Parathyroid adenoma (tissue), 2 donors: ENCODE measurements around the gene PTH1R.

Experiments
- H2AFZ ChIP-seq: fragments of 300-600 bp; sonication (generic); one replicate; pipeline ENCODE4 v1.7.0; 2017; ENCODE audit warnings: antibody characterized with exemption, mild to moderate bottlenecking
- H3K27ac ChIP-seq: fragments of 300-600 bp; sonication (generic); one replicate; pipeline ENCODE4 v1.7.0; 2017
- H3K27me3 ChIP-seq: fragments of 300-600 bp; sonication (generic); one replicate; pipeline ENCODE4 v1.7.0; 2017; ENCODE audit warnings: low read length; ENCODE audit not compliant: control insufficient read depth, insufficient read depth
- H3K36me3 ChIP-seq: fragments of 300-600 bp; sonication (generic); one replicate; pipeline ENCODE4 v1.7.0; 2017; ENCODE audit warnings: low read length; ENCODE audit not compliant: control insufficient read depth, insufficient read depth
- H3K4me1 ChIP-seq: fragments of 300-600 bp; sonication (generic); one replicate; pipeline ENCODE4 v1.7.0; 2017; ENCODE audit warnings: control low read depth
- H3K4me2 ChIP-seq: fragments of 300-600 bp; sonication (generic); one replicate; pipeline ENCODE4 v1.7.0; 2017; ENCODE audit warnings: low read length
- H3K4me3 ChIP-seq: fragments of 300-600 bp; sonication (generic); one replicate; pipeline ENCODE4 v1.7.0; 2017; ENCODE audit warnings: low read depth, low read length
- H3K79me2 ChIP-seq: fragments of 300-600 bp; sonication (generic); one replicate; pipeline ENCODE4 v1.7.0; 2017; ENCODE audit warnings: control low read depth
- H3K9ac ChIP-seq: fragments of 300-600 bp; sonication (generic); one replicate; pipeline ENCODE4 v1.7.0; 2017; ENCODE audit warnings: mild to moderate bottlenecking
- H3K9me3 ChIP-seq: fragments of 300-600 bp; sonication (generic); one replicate; pipeline ENCODE4 v1.7.0; 2017; ENCODE audit warnings: low read length; ENCODE audit not compliant: control insufficient read depth
- TF ChIP-seq, protein P1 (sequence below): fragments of 300-600 bp; sonication (generic); IDR thresholded peaks from one replicate; pipeline ENCODE4 v1.7.0; 2017; ENCODE audit warnings: antibody characterized with exemption, mild to moderate bottlenecking
- donor health status: primary hyperparathyroidism.

Gene PTH1R

GRCh38 chr3:46942076-46942475 lies 64.6 kb downstream of the PTH1R start:
- no peak overlapping the region for H3K9ac ChIP-seq

DNA sequence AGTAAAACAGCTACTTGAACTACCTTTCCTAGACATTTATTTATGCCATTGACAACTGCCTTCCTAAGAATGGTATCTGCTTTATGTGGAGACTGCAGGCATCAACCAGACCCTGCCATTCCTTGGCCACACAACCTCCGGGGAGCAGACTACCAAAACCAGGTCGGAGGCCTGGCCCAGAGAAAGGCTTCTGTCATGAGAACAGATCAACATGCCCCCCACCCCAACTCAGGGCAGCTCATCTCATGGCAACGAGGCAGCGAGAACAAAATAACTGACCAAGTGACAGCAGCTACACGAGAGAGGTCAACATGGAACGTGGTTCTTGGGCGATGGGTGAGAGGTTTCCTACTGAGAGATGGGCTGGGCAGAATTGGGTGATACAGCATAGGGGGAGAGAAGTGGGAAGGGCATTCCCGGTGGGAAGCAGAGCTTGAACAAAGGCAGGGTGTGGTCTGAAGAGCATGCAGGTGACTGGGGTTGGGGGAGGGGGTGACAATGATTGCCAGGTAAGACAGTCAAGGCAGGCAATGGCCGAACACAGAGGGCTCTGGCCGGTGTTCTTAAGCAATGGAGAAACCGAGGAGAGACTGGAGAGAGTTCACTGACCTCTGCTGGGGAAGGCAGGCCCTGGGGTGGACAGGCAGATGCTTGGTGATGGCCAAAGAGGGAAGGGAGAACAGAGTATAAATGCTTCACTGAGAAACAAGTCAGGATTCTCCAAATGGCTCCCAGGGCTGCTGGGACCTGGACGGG lies 65.1 kb downstream of the PTH1R start:
- H2AFZ ChIP-seq: no peak overlapping the region

More at GRCh38 chr3:46942076-46942475, 64.6 kb downstream of the PTH1R start:
- Histone ChIP-seq H3K27ac (no peak overlapping the region), H3K27me3 (no peaks in the 10 kb centered on the region), H3K4me2 (no peak overlapping the region), H3K4me3 (no peak overlapping the region), H3K4me1 (peaks cover 74% of the 10 kb centered on the region), H2AFZ (no peak overlapping the region), H3K79me2 (peaks cover 42% of the 10 kb centered on the region), H3K9me3 (no peaks in the 10 kb centered on the region), H3K36me3 (no peaks in the 10 kb centered on the region)
- TF ChIP-seq, protein P1, sequence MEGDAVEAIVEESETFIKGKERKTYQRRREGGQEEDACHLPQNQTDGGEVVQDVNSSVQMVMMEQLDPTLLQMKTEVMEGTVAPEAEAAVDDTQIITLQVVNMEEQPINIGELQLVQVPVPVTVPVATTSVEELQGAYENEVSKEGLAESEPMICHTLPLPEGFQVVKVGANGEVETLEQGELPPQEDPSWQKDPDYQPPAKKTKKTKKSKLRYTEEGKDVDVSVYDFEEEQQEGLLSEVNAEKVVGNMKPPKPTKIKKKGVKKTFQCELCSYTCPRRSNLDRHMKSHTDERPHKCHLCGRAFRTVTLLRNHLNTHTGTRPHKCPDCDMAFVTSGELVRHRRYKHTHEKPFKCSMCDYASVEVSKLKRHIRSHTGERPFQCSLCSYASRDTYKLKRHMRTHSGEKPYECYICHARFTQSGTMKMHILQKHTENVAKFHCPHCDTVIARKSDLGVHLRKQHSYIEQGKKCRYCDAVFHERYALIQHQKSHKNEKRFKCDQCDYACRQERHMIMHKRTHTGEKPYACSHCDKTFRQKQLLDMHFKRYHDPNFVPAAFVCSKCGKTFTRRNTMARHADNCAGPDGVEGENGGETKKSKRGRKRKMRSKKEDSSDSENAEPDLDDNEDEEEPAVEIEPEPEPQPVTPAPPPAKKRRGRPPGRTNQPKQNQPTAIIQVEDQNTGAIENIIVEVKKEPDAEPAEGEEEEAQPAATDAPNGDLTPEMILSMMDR: no peak

GRCh38 chr3:46943237-46944187 lies 66.0 kb downstream of the PTH1R start:
- Histone ChIP-seq H3K79me2 (peaks cover 42% of the 10 kb centered on the region), H2AFZ (no peak overlapping the region), H3K36me3 (no peaks in the 10 kb centered on the region), H3K4me1 (peaks cover 80% of the 10 kb centered on the region), H3K9me3 (no peaks in the 10 kb centered on the region), H3K9ac (no peak overlapping the region), H3K27me3 (no peaks in the 10 kb centered on the region), H3K4me2 (peak overlapping the region; percentile 47), H3K27ac (peak overlapping the region; percentile 78), H3K4me3 (no peak overlapping the region)
- TF ChIP-seq, protein P1: no peak

More for the DNA sequence above, 65.1 kb downstream of the PTH1R start:
- no peaks in the 10 kb centered on the region for H3K36me3 ChIP-seq
- H3K4me1 ChIP-seq: peaks cover 79% of the 10 kb centered on the region
- TF ChIP-seq, protein P1: no peak
- H3K79me2 ChIP-seq: peaks cover 42% of the 10 kb centered on the region
- H3K4me3 ChIP-seq: no peak overlapping the region
- H3K27me3 ChIP-seq: no peaks in the 10 kb centered on the region
- no peaks in the 10 kb centered on the region for H3K9me3 ChIP-seq
- H3K9ac ChIP-seq: no peak overlapping the region
- H3K4me2 ChIP-seq: no peak overlapping the region
- peak overlapping the region; percentile 78 for H3K27ac ChIP-seq

- H3K4me2 ChIP-seq: no peak overlapping the region
- peaks cover 42% of the 10 kb centered on the region for H3K79me2 ChIP-seq
- H3K27ac ChIP-seq: peak overlapping the region; percentile 97
- no peaks in the 10 kb centered on the region for H3K27me3 ChIP-seq
- H3K4me3 ChIP-seq: no peak overlapping the region
- no peaks in the 10 kb centered on the region for H3K36me3 ChIP-seq
- H3K9ac ChIP-seq: no peak overlapping the region
- TF ChIP-seq, protein P1: no peak
- no peak overlapping the region for H2AFZ ChIP-seq
- H3K9me3 ChIP-seq: no peaks in the 10 kb centered on the region
- peaks cover 79% of the 10 kb centered on the region for H3K4me1 ChIP-seq
These were observed 66.7 kb downstream of the PTH1R start for GRCh38 chr3:46944191-46944590.
